IMR-90 (cell line): ENCODE data around the gene ENOX1.

Experiments
- CEBPB ChIP-seq: IDR thresholded peaks from 2 replicates; pipeline ENCODE4 v1.6.1; 2012; ENCODE audit warnings: low read depth, low read length, improper control_type of control experiment
- ELK1 ChIP-seq: fragments of 150-350 bp; IDR thresholded peaks from 2 replicates; pipeline ENCODE4 v1.6.1; 2016; ENCODE audit warnings: low read depth, mild to moderate bottlenecking, low read length, moderate library complexity, borderline replicate concordance
- FOS ChIP-seq: fragments of 150-350 bp; IDR thresholded peaks from 2 replicates; pipeline ENCODE4 v1.6.1; 2016; ENCODE audit warnings: low read depth, low read length
- MXI1 ChIP-seq: IDR thresholded peaks from 2 replicates; pipeline ENCODE4 v1.6.1; 2012; ENCODE audit warnings: low read depth, mild to moderate bottlenecking, low read length, moderate library complexity, borderline replicate concordance
- POLR2A ChIP-seq: IDR thresholded peaks from 2 replicates; pipeline ENCODE4 v1.6.1; 2012; ENCODE audit warnings: mild to moderate bottlenecking, low read depth, low read length
- RAD21 ChIP-seq: IDR thresholded peaks from 2 replicates; pipeline ENCODE4 v1.6.1; 2012; ENCODE audit warnings: low read length, improper control_type of control experiment
- TF ChIP-seq, protein P1 (sequence below): conservative IDR thresholded peaks from 2 replicates; pipeline ENCODE4 v1.5.1; 2012; ENCODE audit warnings: mild to moderate bottlenecking, low read depth, low read length, improper control_type of control experiment

DNA sequence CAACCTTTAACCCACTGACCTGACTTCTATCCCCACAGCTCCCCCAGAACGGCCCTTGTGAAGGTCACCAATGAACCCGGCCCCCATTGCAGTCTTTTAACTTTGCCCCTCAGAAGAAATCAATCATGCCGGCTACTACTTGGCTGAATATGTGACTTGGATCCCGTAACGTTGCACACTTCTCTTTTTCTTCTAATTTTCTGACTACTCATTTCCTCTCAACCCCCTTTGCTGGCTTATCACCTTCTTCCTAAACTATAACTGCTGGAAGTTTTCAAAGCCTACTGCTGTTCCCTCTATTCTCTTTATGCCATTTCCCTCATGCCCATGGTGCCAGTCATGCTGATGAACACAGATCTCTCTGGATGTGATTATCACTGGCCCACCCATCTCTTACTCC is 395.7 kb downstream of the ENOX1 start:
- TF ChIP-seq POLR2A, result no peak
- TF ChIP-seq MXI1, result no peak
- TF ChIP-seq, protein P1, sequence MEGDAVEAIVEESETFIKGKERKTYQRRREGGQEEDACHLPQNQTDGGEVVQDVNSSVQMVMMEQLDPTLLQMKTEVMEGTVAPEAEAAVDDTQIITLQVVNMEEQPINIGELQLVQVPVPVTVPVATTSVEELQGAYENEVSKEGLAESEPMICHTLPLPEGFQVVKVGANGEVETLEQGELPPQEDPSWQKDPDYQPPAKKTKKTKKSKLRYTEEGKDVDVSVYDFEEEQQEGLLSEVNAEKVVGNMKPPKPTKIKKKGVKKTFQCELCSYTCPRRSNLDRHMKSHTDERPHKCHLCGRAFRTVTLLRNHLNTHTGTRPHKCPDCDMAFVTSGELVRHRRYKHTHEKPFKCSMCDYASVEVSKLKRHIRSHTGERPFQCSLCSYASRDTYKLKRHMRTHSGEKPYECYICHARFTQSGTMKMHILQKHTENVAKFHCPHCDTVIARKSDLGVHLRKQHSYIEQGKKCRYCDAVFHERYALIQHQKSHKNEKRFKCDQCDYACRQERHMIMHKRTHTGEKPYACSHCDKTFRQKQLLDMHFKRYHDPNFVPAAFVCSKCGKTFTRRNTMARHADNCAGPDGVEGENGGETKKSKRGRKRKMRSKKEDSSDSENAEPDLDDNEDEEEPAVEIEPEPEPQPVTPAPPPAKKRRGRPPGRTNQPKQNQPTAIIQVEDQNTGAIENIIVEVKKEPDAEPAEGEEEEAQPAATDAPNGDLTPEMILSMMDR, result no peak
- no peak for TF ChIP-seq ELK1
- no peak for TF ChIP-seq RAD21
- TF ChIP-seq CEBPB, result no peak
- TF ChIP-seq FOS, result no peak
